IPS-18c (cell line): ENCODE results near the gene CAMK2G.
A peak's percentile ranks its signal among the peaks of the same experiment; 100 is the strongest.
"Not testable (repeated sequence)": the region's sequence is repeated elsewhere in the genome, so short reads cannot be mapped to it uniquely, and the experiment has no call there.

Experiments used
- H3K4me3 ChIP-seq: 2 replicates; pipeline ENCODE4 v1.7.0; 2013; ENCODE audit warnings: low read depth, mild to moderate bottlenecking, low read length, moderate library complexity; ENCODE audit not compliant: insufficient read depth
- H3K9me3 ChIP-seq: one replicate; pipeline ENCODE4 v1.6.1; 2013; ENCODE audit warnings: mild to moderate bottlenecking, low read length, moderate library complexity; ENCODE audit not compliant: control insufficient read depth, insufficient read depth

The CAMK2G gene

GRCh38 chr10:73889416-73889815, 15.1 kb upstream of the CAMK2G start:
- H3K4me3 ChIP-seq, H3K9me3 ChIP-seq: not testable (repeated sequence)

GRCh38 chr10:73889014-73889413, 14.7 kb upstream of the CAMK2G start:
- Histone ChIP-seq H3K9me3 (no peaks in the 10 kb centered on the region), H3K4me3 (no peak overlapping the region)

GRCh38 chr10:73888514-73888913, 14.2 kb upstream of the CAMK2G start:
- no peak overlapping the region for H3K4me3 ChIP-seq

GRCh38 chr10:73887294-73888039, 13.1 kb upstream of the CAMK2G start:
- no peak overlapping the region for H3K4me3 ChIP-seq
- no peaks in the 10 kb centered on the region for H3K9me3 ChIP-seq

More at GRCh38 chr10:73888514-73888913, 14.2 kb upstream of the CAMK2G start:
- no peaks in the 10 kb centered on the region for H3K9me3 ChIP-seq

- Histone ChIP-seq H3K9me3 (no peaks in the 10 kb centered on the region), H3K4me3 (no peak overlapping the region)
Measured at GRCh38 chr10:73886661-73887293, 12.4 kb upstream of the CAMK2G start.

- no peak overlapping the region for H3K4me3 ChIP-seq
Measured at GRCh38 chr10:73886085-73886529, 11.8 kb upstream of the CAMK2G start.

GRCh38 chr10:73884017-73884416, 9.7 kb upstream of the CAMK2G start:
- Histone ChIP-seq H3K4me3 (no peak overlapping the region), H3K9me3 (no peaks in the 10 kb centered on the region)

More at GRCh38 chr10:73886085-73886529, 11.8 kb upstream of the CAMK2G start:
- H3K9me3 ChIP-seq = no peaks in the 10 kb centered on the region

GRCh38 chr10:73881221-73881919, 7.0 kb upstream of the CAMK2G start:
- no peak overlapping the region for H3K4me3 ChIP-seq
- no peaks in the 10 kb centered on the region for H3K9me3 ChIP-seq

- H3K4me3 ChIP-seq = no peak overlapping the region
- no peaks in the 10 kb centered on the region for H3K9me3 ChIP-seq
Measured at GRCh38 chr10:73879296-73880173, 5.2 kb upstream of the CAMK2G start.

GRCh38 chr10:73878365-73878764, 4.0 kb upstream of the CAMK2G start:
- no peak overlapping the region for H3K4me3 ChIP-seq
- H3K9me3 ChIP-seq = no peaks in the 10 kb centered on the region

GRCh38 chr10:73877533-73878160, 3.3 kb upstream of the CAMK2G start:
- Histone ChIP-seq H3K4me3 (no peak overlapping the region), H3K9me3 (no peaks in the 10 kb centered on the region)

GRCh38 chr10:73876971-73877370, 2.6 kb upstream of the CAMK2G start:
- no peak overlapping the region for H3K4me3 ChIP-seq
- H3K9me3 ChIP-seq = no peaks in the 10 kb centered on the region

GRCh38 chr10:73876566-73876965, 2.2 kb upstream of the CAMK2G start:
- H3K9me3 ChIP-seq = no peaks in the 10 kb centered on the region
- no peak overlapping the region for H3K4me3 ChIP-seq

- Histone ChIP-seq H3K9me3 (no peaks in the 10 kb centered on the region), H3K4me3 (no peak overlapping the region)
Measured at GRCh38 chr10:73876157-73876556, 1.8 kb upstream of the CAMK2G start.

- Histone ChIP-seq H3K4me3 (peak overlapping the region; percentile 69; the same call in 1 of the 2 replicates), H3K9me3 (no peaks in the 10 kb centered on the region)
Measured at GRCh38 chr10:73875139-73875475, 752 bp upstream of the CAMK2G start.

GRCh38 chr10:73873838-73874215, 528 bp downstream of the CAMK2G start:
- Histone ChIP-seq H3K4me3 (peak overlapping the region; percentile 40), H3K9me3 (no peaks in the 10 kb centered on the region)
